IPS-NIHi7 (cell line): ENCODE measurements around the gene CHST13.

Source experiments
- DNase-seq: peaks from one replicate; pipeline ENCODE4 v3.0.0; 2012; ENCODE audit warnings: mixed read lengths; ENCODE audit errors: extremely low spot score

CHST13 gene

GRCh38 chr3:126509597-126510307 is 14.2 kb upstream of the CHST13 start:
- no peak for DNase-seq

- DNase-seq = no peak
Observed at GRCh38 chr3:126510308-126510910, 13.5 kb upstream of the CHST13 start.

GRCh38 chr3:126511291-126511690 is 12.7 kb upstream of the CHST13 start:
- DNase-seq = no peak

- DNase-seq = no peak
Observed at GRCh38 chr3:126512026-126512425, 11.9 kb upstream of the CHST13 start.

- no peak for DNase-seq
Observed at GRCh38 chr3:126512916-126513650, 10.9 kb upstream of the CHST13 start.

- DNase-seq = no peak
Observed at GRCh38 chr3:126514161-126514560, 9.8 kb upstream of the CHST13 start.

- no peak for DNase-seq
Observed at GRCh38 chr3:126515066-126515706, 8.8 kb upstream of the CHST13 start.

- DNase-seq = no peak
Observed at GRCh38 chr3:126516152-126516935, 7.6 kb upstream of the CHST13 start.

GRCh38 chr3:126516936-126517290 is 7.0 kb upstream of the CHST13 start:
- no peak for DNase-seq

GRCh38 chr3:126517291-126517951 is 6.5 kb upstream of the CHST13 start, which contains the start of gene UROC1:
Gene UROC1 (minus strand): TSS chr3:126517773. CDS start chr3:126517719, 54 bp downstream.
- no peak for DNase-seq

- DNase-seq = no peak
Observed at GRCh38 chr3:126517986-126518778, 5.8 kb upstream of the CHST13 start.

- no peak for DNase-seq
Observed at GRCh38 chr3:126518779-126519177, 5.2 kb upstream of the CHST13 start.

GRCh38 chr3:126519506-126520455 is 4.2 kb upstream of the CHST13 start:
- DNase-seq = no peak

- no peak for DNase-seq
Observed at GRCh38 chr3:126521122-126521891, 2.6 kb upstream of the CHST13 start.

- DNase-seq = peak; percentile 91
Observed at GRCh38 chr3:126522363-126522788, 1.6 kb upstream of the CHST13 start.

- DNase-seq = peak; percentile 68
Observed at GRCh38 chr3:126524429-126524988, 554 bp downstream of the CHST13 start.

GRCh38 chr3:126525091-126525852 is 1.3 kb downstream of the CHST13 start:
- DNase-seq = no peak
